DOHH2 (cell line): Measurements from ENCODE around the gene NOC2L.

Experiments used
- H3F3A ChIP-seq: fragments of 200-600 bp; sonication (generic), shearing (Covaris generic); 2 replicates; pipeline ENCODE4 v1.6.0; 2016; ENCODE audit warnings: antibody characterized with exemption, mild to moderate bottlenecking; ENCODE audit not compliant: control insufficient read depth, insufficient read depth
- H3K27ac ChIP-seq: fragments of 200-600 bp; sonication (generic); 2 replicates; pipeline ENCODE4 v1.5.1; 2014; ENCODE audit warnings: low read depth, mild to moderate bottlenecking, low read length, moderate library complexity
- H3K27me3 ChIP-seq: fragments of 200-600 bp; sonication (generic); 2 replicates; pipeline ENCODE4 v1.6.1; 2014; ENCODE audit warnings: mild to moderate bottlenecking, low read length, mixed read lengths; ENCODE audit not compliant: control insufficient read depth
- H3K36me3 ChIP-seq: fragments of 200-600 bp; sonication (generic); 2 replicates; pipeline ENCODE4 v1.6.1; 2014; ENCODE audit warnings: mild to moderate bottlenecking, low read length, moderate library complexity, mixed read lengths; ENCODE audit not compliant: control insufficient read depth
- H3K4me1 ChIP-seq: fragments of 200-600 bp; sonication (generic); 2 replicates; pipeline ENCODE4 v1.6.1; 2014; ENCODE audit warnings: mild to moderate bottlenecking, low read length, mixed read lengths; ENCODE audit not compliant: control insufficient read depth
- H3K4me2 ChIP-seq: fragments of 200-600 bp; sonication (generic); 2 replicates; pipeline ENCODE4 v1.6.0; 2014; ENCODE audit warnings: mild to moderate bottlenecking, low read length, moderate library complexity
- H3K4me3 ChIP-seq: fragments of 200-600 bp; sonication (generic); 2 replicates; pipeline ENCODE4 v1.5.1; 2014; ENCODE audit warnings: mild to moderate bottlenecking, low read length, mixed read lengths
- H3K79me2 ChIP-seq: fragments of 200-600 bp; sonication (generic); 2 replicates; pipeline ENCODE4 v1.6.1; 2014; ENCODE audit warnings: mild to moderate bottlenecking, low read length, mixed read lengths; ENCODE audit not compliant: control insufficient read depth
- H3K9me2 ChIP-seq: fragments of 200-600 bp; sonication (generic); replicated peaks from 2 replicates; pipeline ENCODE4 v1.6.1; 2014; ENCODE audit warnings: mild to moderate bottlenecking, low read length, mixed read lengths; ENCODE audit not compliant: control insufficient read depth
- H3K9me3 ChIP-seq: fragments of 200-600 bp; sonication (generic); 2 replicates; pipeline ENCODE4 v1.6.1; 2014; ENCODE audit warnings: antibody characterized with exemption, low read length, mixed read lengths; ENCODE audit not compliant: control insufficient read depth, insufficient read depth
- H4K20me1 ChIP-seq: fragments of 200-600 bp; sonication (generic); 2 replicates; pipeline ENCODE4 v1.6.0; 2014; ENCODE audit warnings: low read depth, mild to moderate bottlenecking, antibody characterized with exemption, low read length, moderate library complexity; ENCODE audit not compliant: control insufficient read depth, insufficient read depth
- CTCF ChIP-seq: fragments of 200-600 bp; sonication (generic); IDR thresholded peaks from one replicate; pipeline ENCODE4 v1.5.1; 2014; ENCODE audit warnings: antibody characterized with exemption, mild to moderate bottlenecking, low read depth, low read length; ENCODE audit not compliant: poor library complexity, severe bottlenecking
- EZH2phosphoT487 ChIP-seq: fragments of 200-600 bp; sonication (generic); IDR thresholded peaks from 2 replicates; pipeline ENCODE4 v1.6.1; 2017; ENCODE audit warnings: borderline replicate concordance, mild to moderate bottlenecking, antibody characterized with exemption, low read length, moderate library complexity, mixed read lengths

Gene NOC2L

DNA sequence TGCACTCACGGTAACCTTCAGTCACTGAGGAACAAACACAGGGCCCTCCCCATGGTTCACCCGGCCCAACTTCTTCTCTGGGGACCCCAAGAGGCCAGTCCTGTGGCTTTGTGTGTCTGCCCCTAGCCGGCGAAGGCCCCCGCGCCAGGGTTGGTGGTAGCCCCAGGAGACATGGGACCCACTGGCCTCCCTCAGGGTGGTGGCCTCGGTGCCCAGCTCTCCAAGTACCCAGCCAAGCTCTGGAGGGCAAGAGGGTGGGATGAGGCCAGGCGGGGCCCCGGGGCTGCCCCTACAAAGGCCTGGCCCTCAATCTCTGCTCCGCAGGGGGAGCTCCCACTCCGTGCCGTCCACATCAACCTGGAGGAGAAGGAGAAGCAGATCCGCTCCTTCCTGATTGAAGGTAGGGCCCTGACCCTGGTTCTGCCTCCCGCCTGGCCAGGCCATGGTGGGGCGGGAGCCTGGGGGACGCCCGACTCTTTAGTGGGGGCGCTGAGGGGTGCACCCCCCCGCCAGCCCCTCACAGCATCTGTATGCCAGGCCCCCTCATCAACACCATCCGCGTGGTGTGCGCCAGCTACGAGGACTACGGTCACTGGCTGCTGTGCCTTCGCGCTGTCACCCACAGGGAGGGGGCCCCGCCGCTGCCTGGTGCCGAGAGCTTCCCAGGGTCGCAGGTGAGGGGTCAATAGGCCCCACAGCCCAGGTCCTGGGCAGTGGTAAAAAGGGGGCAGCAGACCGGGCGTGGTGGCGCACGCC, 12.9 kb upstream of the NOC2L start:
- no peaks in the 10 kb centered on the region for H4K20me1 ChIP-seq
- no peaks in the 10 kb centered on the region for H3K79me2 ChIP-seq
- H3F3A ChIP-seq, result no peaks in the 10 kb centered on the region; the same call in 1 of the 2 replicates
- H3K27ac ChIP-seq, result no peak overlapping the region
- TF ChIP-seq EZH2phosphoT487 (no peak), CTCF (no peak)
- H3K4me2 ChIP-seq, result no peak overlapping the region
- peaks cover 6% of the 10 kb centered on the region for H3K4me1 ChIP-seq
- H3K4me3 ChIP-seq, result no peak overlapping the region
- H3K9me2 ChIP-seq, result no peaks in the 10 kb centered on the region
- no peaks in the 10 kb centered on the region for H3K27me3 ChIP-seq
- H3K36me3 ChIP-seq, result no peaks in the 10 kb centered on the region
- no peaks in the 10 kb centered on the region; the same call in 1 of the 2 replicates for H3K9me3 ChIP-seq

- Histone ChIP-seq H3K4me1 (peaks cover 11% of the 10 kb centered on the region), H3K27me3 (0 out of 2 replicates have a peak, but pooled peaks cover 4% of the 10 kb centered on the region), H3K36me3 (no peaks in the 10 kb centered on the region), H3K4me2 (no peak overlapping the region), H4K20me1 (no peaks in the 10 kb centered on the region), H3K9me3 (no peaks in the 10 kb centered on the region; the same call in 1 of the 2 replicates), H3K9me2 (no peaks in the 10 kb centered on the region), H3K79me2 (no peaks in the 10 kb centered on the region), H3K27ac (no peak overlapping the region), H3K4me3 (no peak overlapping the region), H3F3A (no peaks in the 10 kb centered on the region; the same call in 1 of the 2 replicates)
- no peak for TF ChIP-seq EZH2phosphoT487
- TF ChIP-seq CTCF, result no peak
Observed at GRCh38 chr1:970973-971730, 12.1 kb upstream of the NOC2L start.

- Histone ChIP-seq H3K4me1 (peaks cover 10% of the 10 kb centered on the region), H3K4me3 (no peak overlapping the region), H3K27me3 (0 out of 2 replicates have a peak, but pooled peaks cover 4% of the 10 kb centered on the region), H3K9me2 (no peaks in the 10 kb centered on the region), H3K9me3 (no peaks in the 10 kb centered on the region; the same call in 1 of the 2 replicates), H3K36me3 (no peaks in the 10 kb centered on the region), H3F3A (no peaks in the 10 kb centered on the region; the same call in 1 of the 2 replicates), H4K20me1 (no peaks in the 10 kb centered on the region), H3K79me2 (no peaks in the 10 kb centered on the region), H3K4me2 (no peak overlapping the region), H3K27ac (no peak overlapping the region)
- TF ChIP-seq EZH2phosphoT487 (no peak), CTCF (no peak)
Observed at GRCh38 chr1:970242-970972, 11.4 kb upstream of the NOC2L start.
